Stomach (tissue), 4 donors: ENCODE results near the gene COX7A1.

ENCODE experiments used
- POLR2A ChIP-seq, 4 donors: fragments of 450-650 bp; IDR thresholded peaks; one replicate each; pipeline ENCODE4 v1.6.1; 2016; ENCODE audit warnings: antibody characterized with exemption in 4 of 4, control low read depth in 2 of 4, mild to moderate bottlenecking in 1 of 4, moderate library complexity in 1 of 4
- POLR2AphosphoS5 ChIP-seq, 3 donors: sonication (generic); formaldehyde crosslinking; IDR thresholded peaks; one replicate each; pipeline ENCODE4 v1.6.1; 2016; ENCODE audit warnings: antibody characterized with exemption in 3 of 3
- TF ChIP-seq, protein P1 (sequence below), 7 experiments: fragments of 450-650 bp in 4 of 7; fragments of 200-600 bp in 3 of 7; sonication (generic) in 3 of 7; IDR thresholded peaks; one replicate each; pipeline ENCODE4 v1.5.1; 2016 to 2019; ENCODE audit warnings: antibody characterized with exemption in 7 of 7, control low read depth in 2 of 7, mild to moderate bottlenecking in 1 of 7

DNA sequence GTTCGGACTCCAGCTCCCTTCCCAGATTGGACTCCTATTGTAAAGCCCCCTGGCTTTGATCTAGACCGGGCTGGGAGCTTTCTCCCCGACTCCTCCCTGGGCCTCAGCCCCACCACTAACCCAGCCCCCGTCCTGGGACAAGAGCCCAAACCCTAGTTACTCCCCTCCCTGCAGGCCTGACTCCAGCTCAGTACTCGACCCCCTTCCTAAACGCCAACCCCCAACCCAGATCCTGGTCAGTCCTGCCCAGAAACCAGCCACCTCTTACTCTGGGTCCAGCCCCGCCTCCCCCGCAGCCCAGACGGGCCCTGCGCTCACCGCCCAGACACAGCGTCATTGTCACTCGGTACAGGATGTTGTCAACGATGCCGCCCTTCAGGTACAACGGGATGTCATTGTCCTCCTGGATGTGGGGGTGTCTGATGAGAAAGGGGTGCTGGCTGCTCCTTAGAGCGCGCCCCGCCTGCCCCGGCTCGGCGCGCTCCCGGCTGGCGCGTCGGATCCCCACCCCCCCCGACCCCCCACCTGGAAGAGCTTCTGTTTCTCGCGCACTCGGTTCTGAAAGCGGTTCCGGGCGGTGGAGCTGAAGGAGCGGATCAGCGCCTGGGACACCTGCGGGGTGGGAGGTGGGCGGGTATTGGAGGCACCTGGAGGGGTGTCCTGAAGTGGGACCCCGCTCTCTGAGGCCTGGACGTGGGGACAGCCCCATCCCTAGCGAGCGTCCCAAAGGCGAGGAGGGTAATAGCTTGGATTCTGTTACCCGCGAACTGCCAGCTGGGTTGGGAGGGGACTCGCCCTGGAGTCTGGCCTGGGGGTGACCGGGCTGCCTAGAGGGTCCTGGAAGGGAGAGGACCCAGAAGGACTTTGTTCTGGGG is 866 bp downstream of the COX7A1 start:
- TF ChIP-seq POLR2AphosphoS5 (IDR thresholded peaks at IDR 0.05): peak; percentile 39 to 70 (median 62)
- TF ChIP-seq, protein P1, sequence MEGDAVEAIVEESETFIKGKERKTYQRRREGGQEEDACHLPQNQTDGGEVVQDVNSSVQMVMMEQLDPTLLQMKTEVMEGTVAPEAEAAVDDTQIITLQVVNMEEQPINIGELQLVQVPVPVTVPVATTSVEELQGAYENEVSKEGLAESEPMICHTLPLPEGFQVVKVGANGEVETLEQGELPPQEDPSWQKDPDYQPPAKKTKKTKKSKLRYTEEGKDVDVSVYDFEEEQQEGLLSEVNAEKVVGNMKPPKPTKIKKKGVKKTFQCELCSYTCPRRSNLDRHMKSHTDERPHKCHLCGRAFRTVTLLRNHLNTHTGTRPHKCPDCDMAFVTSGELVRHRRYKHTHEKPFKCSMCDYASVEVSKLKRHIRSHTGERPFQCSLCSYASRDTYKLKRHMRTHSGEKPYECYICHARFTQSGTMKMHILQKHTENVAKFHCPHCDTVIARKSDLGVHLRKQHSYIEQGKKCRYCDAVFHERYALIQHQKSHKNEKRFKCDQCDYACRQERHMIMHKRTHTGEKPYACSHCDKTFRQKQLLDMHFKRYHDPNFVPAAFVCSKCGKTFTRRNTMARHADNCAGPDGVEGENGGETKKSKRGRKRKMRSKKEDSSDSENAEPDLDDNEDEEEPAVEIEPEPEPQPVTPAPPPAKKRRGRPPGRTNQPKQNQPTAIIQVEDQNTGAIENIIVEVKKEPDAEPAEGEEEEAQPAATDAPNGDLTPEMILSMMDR (IDR thresholded peaks at IDR 0.05): no peak
- TF ChIP-seq POLR2A (IDR thresholded peaks at IDR 0.05): no peak
